Stimulated activated memory B cell treated with anti-CD40 and anti-IgM and Interleukin-4, amounts not matched to agents 10 μg/mL and 1 μg/mL and 100 μg/mL, for 72 hours (primary cell): ENCODE data around the gene DDX28.
"Not testable (repeated sequence)": the region's sequence is repeated elsewhere in the genome, so short reads cannot be mapped to it uniquely, and the experiment has no call there.

Experiments used
- ATAC-seq: fragments of 150-1000 bp; cut with Tn5 transposase; 2 replicates; pipeline ENCODE4 v1.10.0; 2021
- H3K27ac Mint-ChIP-seq: one replicate; pipeline ENCODE4 v1.8.0; 2022; ENCODE audit warnings: mild to moderate bottlenecking, mixed read lengths
- H3K27me3 Mint-ChIP-seq: one replicate; pipeline ENCODE4 v1.8.0; 2022; ENCODE audit warnings: mixed read lengths
- H3K36me3 Mint-ChIP-seq: one replicate; pipeline ENCODE4 v1.8.0; 2022; ENCODE audit warnings: mixed read lengths
- H3K4me1 Mint-ChIP-seq: one replicate; pipeline ENCODE4 v1.8.0; 2022; ENCODE audit warnings: mixed read lengths
- H3K4me3 Mint-ChIP-seq: one replicate; pipeline ENCODE4 v1.8.0; 2022; ENCODE audit warnings: mild to moderate bottlenecking, moderate library complexity, mixed read lengths
- H3K9me3 Mint-ChIP-seq: one replicate; pipeline ENCODE4 v1.8.0; 2022; ENCODE audit warnings: mixed read lengths

Gene DDX28

GRCh38 chr16:67992661-67993206, 30.3 kb downstream of the DDX28 start:
- Mint-ChIP-seq H3K4me3 (peak overlapping the region; percentile 67), H3K4me1 (peaks cover 67% of the 10 kb centered on the region), H3K9me3 (no peaks in the 10 kb centered on the region)

GRCh38 chr16:67990018-67990386, 33.0 kb downstream of the DDX28 start:
- Mint-ChIP-seq H3K27me3 (no peaks in the 10 kb centered on the region), H3K4me1 (peaks cover 60% of the 10 kb centered on the region), H3K36me3 (no peaks in the 10 kb centered on the region), H3K9me3 (no peaks in the 10 kb centered on the region), H3K27ac (peak overlapping the region; percentile 59), H3K4me3 (no peak overlapping the region)
- no peak for ATAC-seq

More at GRCh38 chr16:67992661-67993206, 30.3 kb downstream of the DDX28 start:
- Mint-ChIP-seq H3K27me3 (no peaks in the 10 kb centered on the region), H3K27ac (peak overlapping the region; percentile 93), H3K36me3 (no peaks in the 10 kb centered on the region)
- ATAC-seq: peak; percentile 24

- H3K4me1 Mint-ChIP-seq: peaks cover 61% of the 10 kb centered on the region
- H3K4me3 Mint-ChIP-seq: no peak overlapping the region
Observed at GRCh38 chr16:67989322-67990017, 33.6 kb downstream of the DDX28 start.

GRCh38 chr16:67988675-67989074, 34.4 kb downstream of the DDX28 start:
- Mint-ChIP-seq H3K4me3 (no peak overlapping the region), H3K9me3 (no peaks in the 10 kb centered on the region), H3K4me1 (peaks cover 64% of the 10 kb centered on the region), H3K36me3 (no peaks in the 10 kb centered on the region), H3K27me3 (no peaks in the 10 kb centered on the region), H3K27ac (peak overlapping the region; percentile 59)
- no peak for ATAC-seq

More at GRCh38 chr16:67989322-67990017, 33.6 kb downstream of the DDX28 start:
- Mint-ChIP-seq H3K27ac (peak overlapping the region; percentile 59), H3K36me3 (no peaks in the 10 kb centered on the region), H3K9me3 (no peaks in the 10 kb centered on the region), H3K27me3 (no peaks in the 10 kb centered on the region)
- peak; percentile 56 for ATAC-seq

GRCh38 chr16:67987460-67988160, 35.4 kb downstream of the DDX28 start:
- Mint-ChIP-seq H3K9me3 (no peaks in the 10 kb centered on the region), H3K4me3 (no peak overlapping the region), H3K27me3 (no peaks in the 10 kb centered on the region), H3K4me1 (peaks cover 62% of the 10 kb centered on the region), H3K36me3 (no peaks in the 10 kb centered on the region), H3K27ac (peak overlapping the region; percentile 59)
- no peak for ATAC-seq

- ATAC-seq: no peak
- H3K27me3 Mint-ChIP-seq: no peaks in the 10 kb centered on the region
Observed at GRCh38 chr16:67986949-67987348, 36.1 kb downstream of the DDX28 start.

GRCh38 chr16:67982011-67982696, 40.9 kb downstream of the DDX28 start:
- Mint-ChIP-seq H3K4me1 (peaks cover 35% of the 10 kb centered on the region), H3K36me3 (no peaks in the 10 kb centered on the region), H3K27me3 (no peaks in the 10 kb centered on the region), H3K27ac (peak overlapping the region; percentile 80), H3K4me3 (no peak overlapping the region), H3K9me3 (no peaks in the 10 kb centered on the region)
- no peak for ATAC-seq

More at GRCh38 chr16:67986949-67987348, 36.1 kb downstream of the DDX28 start:
- no peak overlapping the region for H3K4me3 Mint-ChIP-seq
- H3K27ac Mint-ChIP-seq: peak overlapping the region; percentile 59
- H3K9me3 Mint-ChIP-seq: no peaks in the 10 kb centered on the region
- H3K4me1 Mint-ChIP-seq: peaks cover 61% of the 10 kb centered on the region
- no peaks in the 10 kb centered on the region for H3K36me3 Mint-ChIP-seq

GRCh38 chr16:67979955-67980678, 42.9 kb downstream of the DDX28 start, which contains the start of gene DPEP3:
DPEP3 (minus strand) TSS chr16:67980499; CDS start chr16:67980380, 119 bp downstream.
- H3K36me3 Mint-ChIP-seq: no peaks in the 10 kb centered on the region
- H3K9me3 Mint-ChIP-seq: no peaks in the 10 kb centered on the region
- no peak within 1 kb of the TSS for H3K4me3 Mint-ChIP-seq
- no peaks in the 10 kb centered on the region for H3K27me3 Mint-ChIP-seq
- peaks cover 49% of the 10 kb centered on the region for H3K4me1 Mint-ChIP-seq
- no peak for ATAC-seq
- peak within 1 kb of the TSS; percentile 18 for H3K27ac Mint-ChIP-seq

GRCh38 chr16:67977469-67978227, 45.4 kb downstream of the DDX28 start:
- H3K4me3 Mint-ChIP-seq: no peak overlapping the region
- no peaks in the 10 kb centered on the region for H3K9me3 Mint-ChIP-seq
- no peaks in the 10 kb centered on the region for H3K36me3 Mint-ChIP-seq
- ATAC-seq: no peak
- H3K4me1 Mint-ChIP-seq: peaks cover 27% of the 10 kb centered on the region
- H3K27ac Mint-ChIP-seq: no peak overlapping the region
- no peaks in the 10 kb centered on the region for H3K27me3 Mint-ChIP-seq

- no peak for ATAC-seq
- Mint-ChIP-seq H3K27ac (peak overlapping the region; percentile 83), H3K4me3 (no peak overlapping the region), H3K36me3 (no peaks in the 10 kb centered on the region), H3K4me1 (peaks cover 23% of the 10 kb centered on the region), H3K9me3 (no peaks in the 10 kb centered on the region), H3K27me3 (no peaks in the 10 kb centered on the region)
Observed at GRCh38 chr16:67977005-67977404, 46.0 kb downstream of the DDX28 start.

GRCh38 chr16:67976205-67976604, 46.8 kb downstream of the DDX28 start:
- Mint-ChIP-seq H3K27me3 (no peaks in the 10 kb centered on the region), H3K4me3 (no peak overlapping the region), H3K27ac (peak overlapping the region; percentile 83), H3K4me1 (peaks cover 23% of the 10 kb centered on the region), H3K36me3 (no peaks in the 10 kb centered on the region), H3K9me3 (no peaks in the 10 kb centered on the region)
- no peak for ATAC-seq

GRCh38 chr16:67975321-67976105, 47.5 kb downstream of the DDX28 start:
- H3K4me1 Mint-ChIP-seq: peaks cover 23% of the 10 kb centered on the region
- H3K27ac Mint-ChIP-seq: peak overlapping the region; percentile 83
- no peaks in the 10 kb centered on the region for H3K36me3 Mint-ChIP-seq
- H3K4me3 Mint-ChIP-seq: no peak overlapping the region
- peak; percentile 75 for ATAC-seq
- no peaks in the 10 kb centered on the region for H3K9me3 Mint-ChIP-seq
- H3K27me3 Mint-ChIP-seq: no peaks in the 10 kb centered on the region

GRCh38 chr16:67972285-67972684, 50.7 kb downstream of the DDX28 start:
- not testable (repeated sequence) for H3K27ac Mint-ChIP-seq

More at GRCh38 chr16:67972285-67972684, 50.7 kb downstream of the DDX28 start:
- not testable (repeated sequence) for H3K36me3 Mint-ChIP-seq, H3K4me3 Mint-ChIP-seq, ATAC-seq, H3K27me3 Mint-ChIP-seq, H3K9me3 Mint-ChIP-seq
- peaks cover 36% of the 10 kb centered on the region for H3K4me1 Mint-ChIP-seq
